Astrocyte of the spinal cord (primary cell): ENCODE measurements around the gene SGCA.

Experiments used
- DNase-seq: peaks from one replicate; pipeline ENCODE4 v3.0.0; 2011; ENCODE audit warnings: low read depth, low spot score
- H3K4me3 ChIP-seq: 2 replicates; pipeline ENCODE4 v1.5.1; 2011; ENCODE audit warnings: low read depth, mild to moderate bottlenecking, low read length, moderate library complexity
- in situ Hi-C: cut with HindIII; loops from 2 replicates; pipeline ENCODE4 v1.10.0; 2017; ENCODE audit warnings: low sequenced_read_pairs
- TF ChIP-seq, protein P1 (sequence below): IDR thresholded peaks from 2 replicates; pipeline ENCODE4 v1.5.1; 2012; ENCODE audit warnings: low read depth, mild to moderate bottlenecking, low read length, inconsistent platforms

The SGCA gene

DNA sequence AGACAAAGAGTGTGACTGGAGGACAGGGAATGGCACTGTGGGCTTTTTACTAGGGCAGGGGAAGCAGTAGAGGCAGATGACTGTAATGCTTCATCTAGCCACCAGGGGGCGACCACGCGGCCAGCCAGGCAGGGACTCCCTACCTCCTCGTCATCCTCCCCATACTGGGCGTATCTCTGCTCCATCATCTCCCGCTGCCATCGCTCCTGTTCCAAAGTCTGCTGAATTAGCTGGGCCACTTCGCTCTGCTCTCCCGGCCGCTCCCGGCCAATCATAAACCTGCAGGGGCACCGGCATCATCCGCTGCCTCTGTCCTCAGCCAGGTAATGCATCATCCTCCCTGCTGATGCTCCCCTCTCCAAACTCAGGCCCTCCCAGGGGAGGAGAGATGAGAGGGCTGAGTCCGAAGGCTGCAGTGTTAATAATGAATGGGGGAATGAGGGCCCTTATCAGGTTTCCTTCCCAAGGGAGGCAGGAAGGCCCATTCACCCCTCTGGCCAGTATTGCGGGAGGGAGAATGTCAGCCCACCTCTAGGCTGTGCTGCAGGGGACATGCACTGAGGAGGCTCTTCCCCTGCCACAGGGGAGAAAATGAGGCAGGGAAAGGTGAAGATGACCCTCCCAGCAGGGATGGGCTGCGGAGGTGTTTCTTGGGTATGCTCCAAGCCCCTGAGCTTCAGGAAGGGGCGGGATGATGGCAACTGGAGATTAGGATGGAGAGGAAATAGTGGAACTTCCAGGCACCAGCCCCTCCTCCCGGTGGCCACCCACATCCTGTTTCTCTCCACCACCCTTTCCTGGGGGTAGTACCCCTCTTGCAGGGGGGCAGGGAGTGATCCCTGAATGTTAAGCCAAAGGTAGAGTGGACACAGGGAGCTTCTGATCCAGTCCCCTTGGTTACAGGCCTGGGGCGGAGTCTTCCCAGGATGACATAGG lies 25.6 kb upstream of the SGCA start:
- in situ Hi-C loops, result no loop called here
- no peak overlapping the region for H3K4me3 ChIP-seq
- peak; percentile 69 for DNase-seq
- TF ChIP-seq, protein P1, sequence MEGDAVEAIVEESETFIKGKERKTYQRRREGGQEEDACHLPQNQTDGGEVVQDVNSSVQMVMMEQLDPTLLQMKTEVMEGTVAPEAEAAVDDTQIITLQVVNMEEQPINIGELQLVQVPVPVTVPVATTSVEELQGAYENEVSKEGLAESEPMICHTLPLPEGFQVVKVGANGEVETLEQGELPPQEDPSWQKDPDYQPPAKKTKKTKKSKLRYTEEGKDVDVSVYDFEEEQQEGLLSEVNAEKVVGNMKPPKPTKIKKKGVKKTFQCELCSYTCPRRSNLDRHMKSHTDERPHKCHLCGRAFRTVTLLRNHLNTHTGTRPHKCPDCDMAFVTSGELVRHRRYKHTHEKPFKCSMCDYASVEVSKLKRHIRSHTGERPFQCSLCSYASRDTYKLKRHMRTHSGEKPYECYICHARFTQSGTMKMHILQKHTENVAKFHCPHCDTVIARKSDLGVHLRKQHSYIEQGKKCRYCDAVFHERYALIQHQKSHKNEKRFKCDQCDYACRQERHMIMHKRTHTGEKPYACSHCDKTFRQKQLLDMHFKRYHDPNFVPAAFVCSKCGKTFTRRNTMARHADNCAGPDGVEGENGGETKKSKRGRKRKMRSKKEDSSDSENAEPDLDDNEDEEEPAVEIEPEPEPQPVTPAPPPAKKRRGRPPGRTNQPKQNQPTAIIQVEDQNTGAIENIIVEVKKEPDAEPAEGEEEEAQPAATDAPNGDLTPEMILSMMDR, result peak; percentile 88

DNA sequence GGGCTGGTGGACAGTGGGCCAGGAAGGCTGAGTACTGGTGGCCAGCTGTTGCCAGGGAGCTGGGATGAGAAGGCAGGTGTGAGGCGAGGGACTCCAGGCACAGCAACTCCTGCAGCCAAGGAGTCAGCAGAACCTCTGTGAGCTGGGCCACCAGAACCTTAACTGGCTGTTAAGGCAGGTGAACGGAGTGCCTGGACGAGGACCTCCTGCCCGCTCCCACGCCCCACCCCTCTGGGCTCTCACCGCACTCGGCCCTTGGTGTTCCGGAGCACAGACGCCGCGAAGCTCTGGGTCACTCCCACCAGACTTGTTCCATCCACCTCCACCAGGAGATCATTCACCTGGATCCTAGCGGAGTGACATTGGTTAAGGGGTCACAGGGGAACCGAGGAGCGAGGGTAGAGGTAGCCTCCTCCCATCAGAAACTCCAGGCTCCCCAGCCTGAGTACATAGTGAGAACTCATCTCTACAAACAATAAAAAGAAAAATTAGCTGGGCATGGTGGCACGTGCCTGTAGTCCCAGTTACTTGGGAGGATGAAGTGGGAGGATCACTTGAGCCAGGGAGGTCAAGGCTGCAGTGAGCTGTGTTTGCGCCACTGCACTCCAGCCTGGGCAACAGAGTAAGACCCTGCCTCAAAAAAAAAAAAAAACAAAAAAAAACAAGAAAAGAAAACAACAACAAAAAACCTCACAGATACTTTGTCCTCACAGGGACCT lies 24.6 kb upstream of the SGCA start:
- H3K4me3 ChIP-seq, result no peak overlapping the region
- DNase-seq, result no peak
- in situ Hi-C loops, result no loop called here
- TF ChIP-seq, protein P1, result no peak

DNA sequence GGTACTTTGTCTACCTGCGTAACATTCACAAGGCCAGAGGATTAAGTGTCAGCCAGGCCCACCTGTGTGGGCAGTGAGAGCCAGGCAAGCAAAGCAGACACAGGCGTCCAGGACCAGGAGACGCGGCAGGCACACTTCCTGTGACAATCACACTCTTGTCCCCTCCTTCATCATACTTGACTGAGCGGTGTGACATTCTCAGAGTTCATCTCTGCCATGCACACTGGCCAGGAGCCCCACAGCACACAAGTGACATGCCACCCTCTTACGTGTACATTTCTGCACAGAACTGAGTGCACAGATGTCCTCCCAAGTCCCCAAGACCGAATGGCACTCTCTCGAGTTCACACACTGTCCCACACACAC lies 24.1 kb upstream of the SGCA start:
- TF ChIP-seq, protein P1, result no peak
- DNase-seq, result no peak
- no peak overlapping the region for H3K4me3 ChIP-seq
- in situ Hi-C loops, result no loop called here

DNA sequence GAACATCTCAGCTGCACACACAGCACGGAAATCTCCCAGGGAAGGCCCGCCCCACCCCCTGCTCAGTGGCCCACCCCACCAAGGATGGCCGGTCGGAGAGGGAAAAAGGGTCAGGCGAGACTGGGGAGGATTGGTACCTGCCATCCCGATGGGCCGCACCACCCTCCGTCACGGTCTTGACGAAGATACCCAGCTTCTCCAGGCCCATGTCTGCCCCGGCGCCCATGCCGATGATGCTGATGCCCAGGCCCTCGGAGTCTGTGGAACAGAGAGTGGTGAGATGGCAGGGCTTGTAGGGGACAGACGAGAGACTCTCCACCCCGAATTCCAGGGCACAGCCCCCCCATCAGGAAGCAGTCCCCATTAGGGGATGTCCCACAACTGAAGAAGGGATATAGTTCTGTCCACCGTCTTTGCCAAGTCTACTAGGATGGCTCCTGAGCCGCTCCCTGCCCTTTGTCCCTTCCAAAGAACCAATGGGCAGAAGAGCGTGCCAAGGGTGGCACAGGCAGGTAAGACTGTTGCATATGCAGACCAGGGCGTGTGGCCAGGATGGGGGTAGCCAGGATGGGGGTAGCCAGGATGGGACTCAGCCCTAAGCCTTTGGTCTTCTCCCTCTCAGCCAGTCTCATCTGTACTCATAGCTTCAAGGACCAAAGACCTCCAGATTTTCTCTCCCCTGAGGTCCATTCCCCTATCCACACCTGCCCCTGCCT lies 22.2 kb upstream of the SGCA start:
- DNase-seq, result no peak
- H3K4me3 ChIP-seq, result no peak overlapping the region
- TF ChIP-seq, protein P1, result no peak
- in situ Hi-C loops, result no loop called here

DNA sequence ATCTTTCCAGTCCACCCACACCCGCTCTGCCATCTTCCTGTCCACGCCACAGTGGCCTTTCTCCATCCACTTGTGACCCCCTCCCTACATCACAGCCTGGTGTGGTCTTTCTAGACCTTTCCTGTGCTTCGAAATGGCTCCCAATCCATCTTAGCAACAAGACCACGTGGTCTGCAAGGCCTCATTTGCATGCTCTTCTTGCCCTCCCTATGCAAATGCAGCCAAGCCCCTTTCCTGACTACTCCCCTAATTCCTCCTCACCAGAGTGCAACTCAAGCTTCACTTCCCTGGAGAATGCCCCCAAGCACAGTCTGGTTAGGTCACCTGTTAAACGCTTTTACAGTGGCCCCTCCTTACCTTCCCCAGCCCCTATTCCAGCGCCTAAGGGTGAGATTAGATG lies 21.4 kb upstream of the SGCA start:
- in situ Hi-C loops, result no loop called here
- H3K4me3 ChIP-seq, result no peak overlapping the region
- TF ChIP-seq, protein P1, result no peak
- DNase-seq, result no peak

DNA sequence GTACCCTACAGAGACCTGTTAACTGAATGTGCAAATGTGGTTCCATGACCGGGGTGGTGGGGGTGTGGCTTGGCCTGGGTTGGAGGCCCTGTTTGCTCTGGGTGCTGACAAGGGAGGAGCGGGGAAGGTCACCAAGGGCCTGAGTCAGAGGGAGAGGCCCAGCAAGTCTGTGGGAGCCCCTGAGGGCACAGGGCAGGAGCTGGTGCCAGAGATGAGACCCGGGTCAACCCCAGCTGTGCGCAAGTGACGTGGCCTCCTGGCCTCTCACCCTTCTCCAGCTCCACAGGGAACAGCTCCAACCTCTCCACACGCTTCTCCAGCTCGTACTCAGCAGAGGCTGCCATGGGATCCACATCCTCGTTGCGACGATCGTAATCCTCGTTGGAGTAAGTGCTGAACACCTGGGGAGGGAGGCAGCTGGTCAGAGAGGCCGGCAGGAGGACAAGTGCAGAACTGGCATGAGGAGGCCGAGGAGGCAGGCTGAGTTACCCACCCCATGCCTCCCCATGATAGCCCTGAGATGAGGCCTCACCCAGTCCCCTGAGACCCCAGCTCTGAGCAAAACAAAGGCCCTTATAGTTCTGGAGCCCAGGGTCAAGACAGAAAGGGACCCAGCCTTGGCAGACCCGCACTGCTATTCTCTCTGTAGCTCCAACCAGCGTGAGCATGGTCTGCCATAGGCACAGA lies 20.8 kb upstream of the SGCA start:
- TF ChIP-seq, protein P1, result no peak
- in situ Hi-C loops, result no loop called here
- no peak for DNase-seq
- no peak overlapping the region for H3K4me3 ChIP-seq
